HL-60 (cell line): Measurements from ENCODE around the gene TMEM121.

Experiments used
- GABPA ChIP-seq: IDR thresholded peaks from 2 replicates; pipeline ENCODE4 v1.6.1; 2012; ENCODE audit warnings: low read depth
- POLR2AphosphoS5 ChIP-seq: IDR thresholded peaks from 2 replicates; pipeline ENCODE4 v1.6.1; 2012; ENCODE audit warnings: low read depth
- SPI1 ChIP-seq: IDR thresholded peaks from 2 replicates; pipeline ENCODE4 v1.6.1; 2012; ENCODE audit warnings: low read depth, mild to moderate bottlenecking, borderline replicate concordance
- TF ChIP-seq, protein P1 (sequence below): IDR thresholded peaks from one replicate; pipeline ENCODE4 v1.5.1; 2011; ENCODE audit warnings: low read length, control low read depth, inconsistent platforms; ENCODE audit not compliant: insufficient read depth
- TF ChIP-seq, protein P2 (sequence below): IDR thresholded peaks from 2 replicates; pipeline ENCODE4 v1.6.1; 2012; ENCODE audit warnings: low read depth; ENCODE audit not compliant: insufficient replicate concordance

DNA sequence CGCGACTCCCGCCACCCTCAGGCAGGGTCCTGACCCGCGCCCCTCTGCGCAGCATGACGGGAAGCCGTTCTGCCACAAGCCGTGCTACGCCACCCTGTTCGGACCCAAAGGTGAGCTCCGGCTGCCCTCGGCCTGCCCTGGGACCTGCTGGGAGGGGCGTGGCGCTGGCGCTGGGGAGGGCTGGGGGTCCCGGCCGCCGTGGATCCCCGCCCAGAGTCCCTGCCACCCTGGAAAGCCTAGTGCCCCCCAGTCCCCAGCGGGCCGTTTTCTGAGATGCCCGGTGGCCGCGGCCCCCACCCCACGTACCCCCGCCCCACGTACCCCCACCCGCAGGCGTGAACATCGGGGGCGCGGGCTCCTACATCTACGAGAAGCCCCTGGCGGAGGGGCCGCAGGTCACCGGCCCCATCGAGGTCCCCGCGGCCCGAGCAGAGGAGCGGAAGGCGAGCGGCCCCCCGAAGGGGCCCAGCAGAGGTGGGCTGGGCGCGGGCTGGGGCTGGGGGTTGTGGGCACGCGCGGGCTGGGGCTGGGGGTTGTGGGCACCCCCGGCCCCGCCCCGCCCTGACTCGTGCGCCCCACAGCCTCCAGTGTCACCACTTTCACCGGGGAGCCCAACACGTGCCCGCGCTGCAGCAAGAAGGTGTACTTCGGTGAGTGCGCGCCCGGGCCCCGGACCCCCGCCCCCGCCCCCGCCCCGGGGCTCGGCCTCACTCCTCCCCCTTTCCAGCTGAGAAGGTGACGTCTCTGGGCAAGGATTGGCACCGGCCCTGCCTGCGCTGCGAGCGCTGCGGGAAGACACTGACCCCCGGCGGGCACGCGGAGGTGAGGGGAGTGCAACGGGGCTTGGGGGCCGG is 47.8 kb upstream of the TMEM121 start:
- TF ChIP-seq GABPA (no peak), POLR2AphosphoS5 (no peak), SPI1 (no peak)
- TF ChIP-seq, protein P1, sequence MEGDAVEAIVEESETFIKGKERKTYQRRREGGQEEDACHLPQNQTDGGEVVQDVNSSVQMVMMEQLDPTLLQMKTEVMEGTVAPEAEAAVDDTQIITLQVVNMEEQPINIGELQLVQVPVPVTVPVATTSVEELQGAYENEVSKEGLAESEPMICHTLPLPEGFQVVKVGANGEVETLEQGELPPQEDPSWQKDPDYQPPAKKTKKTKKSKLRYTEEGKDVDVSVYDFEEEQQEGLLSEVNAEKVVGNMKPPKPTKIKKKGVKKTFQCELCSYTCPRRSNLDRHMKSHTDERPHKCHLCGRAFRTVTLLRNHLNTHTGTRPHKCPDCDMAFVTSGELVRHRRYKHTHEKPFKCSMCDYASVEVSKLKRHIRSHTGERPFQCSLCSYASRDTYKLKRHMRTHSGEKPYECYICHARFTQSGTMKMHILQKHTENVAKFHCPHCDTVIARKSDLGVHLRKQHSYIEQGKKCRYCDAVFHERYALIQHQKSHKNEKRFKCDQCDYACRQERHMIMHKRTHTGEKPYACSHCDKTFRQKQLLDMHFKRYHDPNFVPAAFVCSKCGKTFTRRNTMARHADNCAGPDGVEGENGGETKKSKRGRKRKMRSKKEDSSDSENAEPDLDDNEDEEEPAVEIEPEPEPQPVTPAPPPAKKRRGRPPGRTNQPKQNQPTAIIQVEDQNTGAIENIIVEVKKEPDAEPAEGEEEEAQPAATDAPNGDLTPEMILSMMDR = no peak
- TF ChIP-seq, protein P2, sequence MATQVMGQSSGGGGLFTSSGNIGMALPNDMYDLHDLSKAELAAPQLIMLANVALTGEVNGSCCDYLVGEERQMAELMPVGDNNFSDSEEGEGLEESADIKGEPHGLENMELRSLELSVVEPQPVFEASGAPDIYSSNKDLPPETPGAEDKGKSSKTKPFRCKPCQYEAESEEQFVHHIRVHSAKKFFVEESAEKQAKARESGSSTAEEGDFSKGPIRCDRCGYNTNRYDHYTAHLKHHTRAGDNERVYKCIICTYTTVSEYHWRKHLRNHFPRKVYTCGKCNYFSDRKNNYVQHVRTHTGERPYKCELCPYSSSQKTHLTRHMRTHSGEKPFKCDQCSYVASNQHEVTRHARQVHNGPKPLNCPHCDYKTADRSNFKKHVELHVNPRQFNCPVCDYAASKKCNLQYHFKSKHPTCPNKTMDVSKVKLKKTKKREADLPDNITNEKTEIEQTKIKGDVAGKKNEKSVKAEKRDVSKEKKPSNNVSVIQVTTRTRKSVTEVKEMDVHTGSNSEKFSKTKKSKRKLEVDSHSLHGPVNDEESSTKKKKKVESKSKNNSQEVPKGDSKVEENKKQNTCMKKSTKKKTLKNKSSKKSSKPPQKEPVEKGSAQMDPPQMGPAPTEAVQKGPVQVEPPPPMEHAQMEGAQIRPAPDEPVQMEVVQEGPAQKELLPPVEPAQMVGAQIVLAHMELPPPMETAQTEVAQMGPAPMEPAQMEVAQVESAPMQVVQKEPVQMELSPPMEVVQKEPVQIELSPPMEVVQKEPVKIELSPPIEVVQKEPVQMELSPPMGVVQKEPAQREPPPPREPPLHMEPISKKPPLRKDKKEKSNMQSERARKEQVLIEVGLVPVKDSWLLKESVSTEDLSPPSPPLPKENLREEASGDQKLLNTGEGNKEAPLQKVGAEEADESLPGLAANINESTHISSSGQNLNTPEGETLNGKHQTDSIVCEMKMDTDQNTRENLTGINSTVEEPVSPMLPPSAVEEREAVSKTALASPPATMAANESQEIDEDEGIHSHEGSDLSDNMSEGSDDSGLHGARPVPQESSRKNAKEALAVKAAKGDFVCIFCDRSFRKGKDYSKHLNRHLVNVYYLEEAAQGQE = no peak
